Measurements from ENCODE around the gene FBL. TPM values are rescaled to one million over a fixed set of nuclear protein-coding genes. Genes with fewer than 3 reads are reported as not detected.

FBL gene
- total and polyA plus RNA-seq, 2 of the 13 experiments (the other 11 are each of a cell fraction or from before 2014, with no cell fraction given) = 153 to 468 TPM

DNA sequence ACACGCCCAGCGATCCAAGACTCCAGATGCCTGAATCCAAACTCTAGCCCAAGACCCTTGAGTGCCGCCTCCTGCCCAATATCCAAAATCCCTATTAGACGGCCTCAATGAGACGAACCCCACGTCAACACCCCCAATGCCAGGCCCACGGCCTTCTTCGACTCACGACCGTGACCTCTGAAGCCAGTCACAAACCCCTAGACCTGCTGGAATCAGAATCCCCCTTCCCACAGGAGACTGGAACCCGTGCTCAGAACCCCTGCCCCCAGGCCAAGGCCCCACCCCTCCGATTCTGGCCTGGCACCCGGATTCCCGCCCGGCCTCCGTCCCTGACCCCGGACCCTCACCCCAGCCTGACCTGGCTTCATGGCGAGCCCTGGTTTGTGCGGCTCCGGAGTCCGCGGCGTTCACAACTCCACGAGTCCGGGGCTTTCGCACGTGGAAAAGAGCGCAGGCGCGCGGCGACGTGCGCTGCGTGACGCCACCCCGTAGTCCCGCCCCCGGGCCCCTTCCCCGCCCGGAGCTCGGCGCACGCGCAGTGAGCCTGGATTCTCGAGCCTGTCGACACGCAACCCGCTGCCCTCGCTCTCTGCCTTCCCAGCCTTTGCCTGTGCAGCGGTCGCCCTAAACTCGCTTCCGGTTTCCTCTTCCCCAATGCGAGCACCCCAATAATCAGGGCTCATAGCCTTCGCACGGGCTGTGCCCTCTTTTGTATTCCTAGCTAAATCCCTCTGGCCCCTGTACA, at the start of gene FBL (continued):
- peak; percentile 62 for TF ChIP-seq MED8 (CRISPR knock-in tag; IDR thresholded peaks at IDR 0.05; ENCODE audit: insufficient replicate concordance)
- TF ChIP-seq FOXK1 (CRISPR knock-in tag; IDR thresholded peaks at IDR 0.05; ENCODE audit: borderline replicate concordance, low read depth) = peak; percentile 57; the same call in 1 of the 2 replicates
- no peak; the same call in 1 of the 2 replicates for TF ChIP-seq NAIF1 (CRISPR knock-in tag; IDR thresholded peaks at IDR 0.05; ENCODE audit: borderline replicate concordance)
- TF ChIP-seq SUZ12 (IDR thresholded peaks at IDR 0.05; ENCODE audit: low read depth, low read length) = no peak
- TF ChIP-seq, protein P1, sequence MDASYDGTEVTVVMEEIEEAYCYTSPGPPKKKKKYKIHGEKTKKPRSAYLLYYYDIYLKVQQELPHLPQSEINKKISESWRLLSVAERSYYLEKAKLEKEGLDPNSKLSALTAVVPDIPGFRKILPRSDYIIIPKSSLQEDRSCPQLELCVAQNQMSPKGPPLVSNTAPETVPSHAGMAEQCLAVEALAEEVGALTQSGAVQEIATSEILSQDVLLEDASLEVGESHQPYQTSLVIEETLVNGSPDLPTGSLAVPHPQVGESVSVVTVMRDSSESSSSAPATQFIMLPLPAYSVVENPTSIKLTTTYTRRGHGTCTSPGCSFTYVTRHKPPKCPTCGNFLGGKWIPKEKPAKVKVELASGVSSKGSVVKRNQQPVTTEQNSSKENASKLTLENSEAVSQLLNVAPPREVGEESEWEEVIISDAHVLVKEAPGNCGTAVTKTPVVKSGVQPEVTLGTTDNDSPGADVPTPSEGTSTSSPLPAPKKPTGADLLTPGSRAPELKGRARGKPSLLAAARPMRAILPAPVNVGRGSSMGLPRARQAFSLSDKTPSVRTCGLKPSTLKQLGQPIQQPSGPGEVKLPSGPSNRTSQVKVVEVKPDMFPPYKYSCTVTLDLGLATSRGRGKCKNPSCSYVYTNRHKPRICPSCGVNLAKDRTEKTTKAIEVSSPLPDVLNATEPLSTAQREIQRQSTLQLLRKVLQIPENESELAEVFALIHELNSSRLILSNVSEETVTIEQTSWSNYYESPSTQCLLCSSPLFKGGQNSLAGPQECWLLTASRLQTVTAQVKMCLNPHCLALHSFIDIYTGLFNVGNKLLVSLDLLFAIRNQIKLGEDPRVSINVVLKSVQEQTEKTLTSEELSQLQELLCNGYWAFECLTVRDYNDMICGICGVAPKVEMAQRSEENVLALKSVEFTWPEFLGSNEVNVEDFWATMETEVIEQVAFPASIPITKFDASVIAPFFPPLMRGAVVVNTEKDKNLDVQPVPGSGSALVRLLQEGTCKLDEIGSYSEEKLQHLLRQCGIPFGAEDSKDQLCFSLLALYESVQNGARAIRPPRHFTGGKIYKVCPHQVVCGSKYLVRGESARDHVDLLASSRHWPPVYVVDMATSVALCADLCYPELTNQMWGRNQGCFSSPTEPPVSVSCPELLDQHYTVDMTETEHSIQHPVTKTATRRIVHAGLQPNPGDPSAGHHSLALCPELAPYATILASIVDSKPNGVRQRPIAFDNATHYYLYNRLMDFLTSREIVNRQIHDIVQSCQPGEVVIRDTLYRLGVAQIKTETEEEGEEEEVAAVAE (CRISPR knock-in tag; IDR thresholded peaks at IDR 0.05; ENCODE audit: borderline replicate concordance) = peak; percentile 79; the same call in 1 of the 2 replicates
- no peak for TF ChIP-seq JUN (CRISPR knock-in tag; IDR thresholded peaks at IDR 0.05)
- TF ChIP-seq, protein P2, sequence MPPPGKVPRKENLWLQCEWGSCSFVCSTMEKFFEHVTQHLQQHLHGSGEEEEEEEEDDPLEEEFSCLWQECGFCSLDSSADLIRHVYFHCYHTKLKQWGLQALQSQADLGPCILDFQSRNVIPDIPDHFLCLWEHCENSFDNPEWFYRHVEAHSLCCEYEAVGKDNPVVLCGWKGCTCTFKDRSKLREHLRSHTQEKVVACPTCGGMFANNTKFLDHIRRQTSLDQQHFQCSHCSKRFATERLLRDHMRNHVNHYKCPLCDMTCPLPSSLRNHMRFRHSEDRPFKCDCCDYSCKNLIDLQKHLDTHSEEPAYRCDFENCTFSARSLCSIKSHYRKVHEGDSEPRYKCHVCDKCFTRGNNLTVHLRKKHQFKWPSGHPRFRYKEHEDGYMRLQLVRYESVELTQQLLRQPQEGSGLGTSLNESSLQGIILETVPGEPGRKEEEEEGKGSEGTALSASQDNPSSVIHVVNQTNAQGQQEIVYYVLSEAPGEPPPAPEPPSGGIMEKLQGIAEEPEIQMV (CRISPR knock-in tag; IDR thresholded peaks at IDR 0.05; ENCODE audit: low read depth) = no peak
- TF ChIP-seq NCOA1 (CRISPR knock-in tag; IDR thresholded peaks at IDR 0.05) = no peak
- peak; percentile 88 for TF ChIP-seq SAP130 (CRISPR knock-in tag; IDR thresholded peaks at IDR 0.05; ENCODE audit: low read depth)
- peak; percentile 67 for TF ChIP-seq SPEN (CRISPR knock-in tag; IDR thresholded peaks at IDR 0.05; ENCODE audit: low read depth)
- no peak; the same call in 1 of the 2 replicates for TF ChIP-seq ZSCAN31 (CRISPR knock-in tag; IDR thresholded peaks at IDR 0.05; ENCODE audit: low read depth)
- no peak for TF ChIP-seq MLLT10 (CRISPR knock-in tag; IDR thresholded peaks at IDR 0.05)
- TF ChIP-seq ZNF777 (CRISPR knock-in tag; IDR thresholded peaks at IDR 0.05) = 0 out of 2 replicates have a peak, but pooled peaks have one; percentile 20
- TF ChIP-seq, protein P3, sequence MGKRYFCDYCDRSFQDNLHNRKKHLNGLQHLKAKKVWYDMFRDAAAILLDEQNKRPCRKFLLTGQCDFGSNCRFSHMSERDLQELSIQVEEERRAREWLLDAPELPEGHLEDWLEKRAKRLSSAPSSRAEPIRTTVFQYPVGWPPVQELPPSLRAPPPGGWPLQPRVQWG (CRISPR knock-in tag; IDR thresholded peaks at IDR 0.05; ENCODE audit: borderline replicate concordance, low read depth) = no peak
- TF ChIP-seq NFATC3 (CRISPR knock-in tag; IDR thresholded peaks at IDR 0.05) = 0 out of 2 replicates have a peak, but pooled peaks have one; percentile 15
- TF ChIP-seq ASH2L (IDR thresholded peaks at IDR 0.05; ENCODE audit: insufficient read length, low read depth, low read length) = peak; percentile 66
- no peak for TF ChIP-seq ZBTB21 (CRISPR knock-in tag; IDR thresholded peaks at IDR 0.05)
- TF ChIP-seq, protein P4, sequence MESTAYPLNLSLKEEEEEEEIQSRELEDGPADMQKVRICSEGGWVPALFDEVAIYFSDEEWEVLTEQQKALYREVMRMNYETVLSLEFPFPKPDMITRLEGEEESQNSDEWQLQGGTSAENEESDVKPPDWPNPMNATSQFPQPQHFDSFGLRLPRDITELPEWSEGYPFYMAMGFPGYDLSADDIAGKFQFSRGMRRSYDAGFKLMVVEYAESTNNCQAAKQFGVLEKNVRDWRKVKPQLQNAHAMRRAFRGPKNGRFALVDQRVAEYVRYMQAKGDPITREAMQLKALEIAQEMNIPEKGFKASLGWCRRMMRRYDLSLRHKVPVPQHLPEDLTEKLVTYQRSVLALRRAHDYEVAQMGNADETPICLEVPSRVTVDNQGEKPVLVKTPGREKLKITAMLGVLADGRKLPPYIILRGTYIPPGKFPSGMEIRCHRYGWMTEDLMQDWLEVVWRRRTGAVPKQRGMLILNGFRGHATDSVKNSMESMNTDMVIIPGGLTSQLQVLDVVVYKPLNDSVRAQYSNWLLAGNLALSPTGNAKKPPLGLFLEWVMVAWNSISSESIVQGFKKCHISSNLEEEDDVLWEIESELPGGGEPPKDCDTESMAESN (CRISPR knock-in tag; conservative IDR thresholded peaks at IDR 0.05) = peak; percentile 80
- peak; percentile 24; the same call in 1 of the 2 replicates for TF ChIP-seq ZNF136 (CRISPR knock-in tag; IDR thresholded peaks at IDR 0.05; ENCODE audit: low read depth)
- TF ChIP-seq ZNF549 (CRISPR knock-in tag; IDR thresholded peaks at IDR 0.05) = peak; percentile 86; the same call in 1 of the 2 replicates
- peak; percentile 53 for TF ChIP-seq ATF7-NPFF (CRISPR knock-in tag; IDR thresholded peaks at IDR 0.05; ENCODE audit: low read depth)
- TF ChIP-seq ZNF891 (CRISPR knock-in tag; IDR thresholded peaks at IDR 0.05) = no peak; the same call in 1 of the 2 replicates
